ENCODE results near the gene CCDC88B.
"Not testable (repeated sequence)": the region's sequence is repeated elsewhere in the genome, so short reads cannot be mapped to it uniquely, and the experiment has no call there.

Gene CCDC88B

GRCh38 chr11:64305691-64306562 is 34.1 kb upstream of the CCDC88B start:
- DNase-seq: peak; percentile 61

- DNase-seq: no peak
Observed at GRCh38 chr11:64306563-64306875, 33.5 kb upstream of the CCDC88B start.

GRCh38 chr11:64306876-64307622 is 33.0 kb upstream of the CCDC88B start:
- no peak for DNase-seq

- not testable (repeated sequence) for DNase-seq
Observed at GRCh38 chr11:64307795-64308194, 32.2 kb upstream of the CCDC88B start.

GRCh38 chr11:64312947-64313346 is 27.1 kb upstream of the CCDC88B start:
- DNase-seq: no peak

- no peak for DNase-seq
Observed at GRCh38 chr11:64313491-64314145, 26.4 kb upstream of the CCDC88B start.

GRCh38 chr11:64314146-64314804 is 25.7 kb upstream of the CCDC88B start:
- no peak for DNase-seq

GRCh38 chr11:64314805-64315561 is 25.0 kb upstream of the CCDC88B start:
- no peak for DNase-seq

GRCh38 chr11:64315667-64316526 is 24.1 kb upstream of the CCDC88B start:
- not testable (repeated sequence) for DNase-seq

GRCh38 chr11:64316672-64317324 is 23.2 kb upstream of the CCDC88B start:
- peak; percentile 73 for DNase-seq

- peak; percentile 98 for DNase-seq
Observed at GRCh38 chr11:64317325-64317960, 22.6 kb upstream of the CCDC88B start, which contains the start of gene TRMT112. Gene TRMT112, minus strand, starts transcription at chr11:64317559. Its CDS starts 33 bp downstream, at chr11:64317526.

GRCh38 chr11:64317961-64318765 is 21.8 kb upstream of the CCDC88B start, which contains the start of gene PRDX5:
Gene PRDX5, plus strand, starts transcription at chr11:64318121. Its CDS starts 95 bp downstream, at chr11:64318216.
- peak; percentile 97 for DNase-seq

GRCh38 chr11:64318766-64319761 is 20.9 kb upstream of the CCDC88B start:
- no peak for DNase-seq

GRCh38 chr11:64320556-64320955 is 19.4 kb upstream of the CCDC88B start:
- no peak for DNase-seq

GRCh38 chr11:64321026-64321425 is 19.0 kb upstream of the CCDC88B start:
- DNase-seq: no peak

GRCh38 chr11:64321533-64321932 is 18.5 kb upstream of the CCDC88B start:
- peak; percentile 73 for DNase-seq

GRCh38 chr11:64322925-64323260 is 17.1 kb upstream of the CCDC88B start:
- no peak for DNase-seq

GRCh38 chr11:64323373-64323772 is 16.6 kb upstream of the CCDC88B start:
- DNase-seq: no peak
